SKM-1 treated with dmso at 0.1 percent for 144 hours (cell line): ENCODE results near the gene SIMC1.

ENCODE experiments used
- DNase-seq: peaks from one replicate; lab custom pipeline; 2025; ENCODE audit not compliant: unreplicated experiment; lab: John Stamatoyannopoulos, UW

Gene SIMC1

DNA sequence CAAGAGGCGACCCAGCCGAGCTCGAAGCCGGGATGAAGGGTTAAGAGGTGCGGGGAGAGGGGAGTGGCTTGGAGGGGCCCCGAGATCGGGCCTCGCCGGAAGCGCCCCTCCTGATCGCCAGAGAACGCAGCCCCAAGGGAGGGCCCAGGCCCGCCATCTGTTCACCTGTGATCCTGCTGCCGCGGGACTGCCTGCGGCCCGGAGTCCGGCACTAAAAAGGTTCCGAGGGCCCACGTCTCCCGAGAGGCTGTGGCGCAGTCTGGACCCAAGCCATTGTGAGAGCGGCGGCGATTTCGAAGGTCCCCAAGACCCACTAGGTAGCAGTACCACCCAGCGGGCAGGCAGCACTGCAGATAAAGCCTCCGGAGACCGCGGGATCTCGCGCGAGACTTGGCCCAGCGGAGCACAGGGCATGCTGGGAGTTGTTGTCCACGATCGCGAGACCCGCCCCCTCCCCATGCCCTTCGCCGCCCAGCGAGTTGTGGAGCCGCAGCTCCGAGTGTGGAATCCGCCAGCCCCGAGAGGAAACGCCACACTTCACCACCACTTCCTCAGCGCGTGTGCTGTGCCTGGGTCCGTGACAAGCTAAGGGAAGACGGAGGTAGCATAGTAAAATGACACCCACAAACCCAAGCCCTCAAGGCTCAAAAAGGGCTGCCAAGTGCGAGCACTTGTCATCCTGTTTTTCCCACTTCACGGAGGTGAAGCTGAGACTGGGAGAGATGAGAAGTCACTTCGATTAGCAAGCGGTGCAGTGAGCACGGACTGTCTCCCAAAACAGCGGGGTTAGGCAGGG is 123.4 kb downstream of the SIMC1 start, which contains the start of gene KIAA1191:
KIAA1191 (minus strand) TSS at position 328 of the 796 bp plus-strand sequence. CDS start 2,256 bp downstream, outside the sequence.
- DNase-seq, result peak; percentile 82

DNA sequence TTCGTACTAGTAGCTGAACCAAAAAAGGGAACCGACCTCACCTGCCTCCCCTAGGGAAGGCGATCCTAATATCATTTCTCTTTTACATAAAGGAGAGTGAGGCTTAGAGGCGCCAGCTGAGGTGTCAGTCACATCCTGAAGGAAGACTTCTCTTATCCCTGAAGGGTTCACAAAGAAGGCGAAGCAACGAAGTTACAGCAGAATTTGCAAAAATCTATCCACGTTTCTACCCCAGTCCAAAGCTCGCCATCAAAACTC is 123.9 kb downstream of the SIMC1 start:
- DNase-seq, result no peak

DNA sequence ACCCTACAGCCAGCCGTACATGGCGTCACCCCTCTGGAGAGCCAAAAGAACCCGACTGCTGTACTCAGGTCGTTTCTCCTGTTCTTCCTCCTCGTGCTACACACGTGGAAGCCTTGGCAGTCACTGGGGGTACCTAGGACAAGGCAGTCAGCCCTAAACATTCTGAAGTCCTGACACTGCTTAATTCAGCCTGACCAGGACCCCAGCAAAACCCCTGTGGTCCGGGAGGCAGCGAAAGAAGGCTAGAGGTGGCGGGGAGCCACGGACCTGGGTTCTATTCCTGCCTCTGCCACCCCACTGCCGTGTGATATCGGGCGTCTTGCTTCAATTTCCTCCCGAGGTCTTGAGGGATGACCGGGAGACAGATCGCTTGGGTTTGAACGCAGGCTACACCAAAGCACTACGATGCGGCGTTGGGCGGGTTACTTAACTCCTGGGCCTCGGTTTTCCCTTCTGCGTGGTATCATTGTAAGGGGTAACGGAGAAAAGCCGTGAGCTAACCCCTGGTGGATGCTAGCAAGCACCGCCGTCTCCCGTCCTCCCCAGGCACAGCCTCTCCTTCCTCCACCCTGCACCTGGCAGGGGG is 126.6 kb downstream of the SIMC1 start:
- DNase-seq, result no peak

DNA sequence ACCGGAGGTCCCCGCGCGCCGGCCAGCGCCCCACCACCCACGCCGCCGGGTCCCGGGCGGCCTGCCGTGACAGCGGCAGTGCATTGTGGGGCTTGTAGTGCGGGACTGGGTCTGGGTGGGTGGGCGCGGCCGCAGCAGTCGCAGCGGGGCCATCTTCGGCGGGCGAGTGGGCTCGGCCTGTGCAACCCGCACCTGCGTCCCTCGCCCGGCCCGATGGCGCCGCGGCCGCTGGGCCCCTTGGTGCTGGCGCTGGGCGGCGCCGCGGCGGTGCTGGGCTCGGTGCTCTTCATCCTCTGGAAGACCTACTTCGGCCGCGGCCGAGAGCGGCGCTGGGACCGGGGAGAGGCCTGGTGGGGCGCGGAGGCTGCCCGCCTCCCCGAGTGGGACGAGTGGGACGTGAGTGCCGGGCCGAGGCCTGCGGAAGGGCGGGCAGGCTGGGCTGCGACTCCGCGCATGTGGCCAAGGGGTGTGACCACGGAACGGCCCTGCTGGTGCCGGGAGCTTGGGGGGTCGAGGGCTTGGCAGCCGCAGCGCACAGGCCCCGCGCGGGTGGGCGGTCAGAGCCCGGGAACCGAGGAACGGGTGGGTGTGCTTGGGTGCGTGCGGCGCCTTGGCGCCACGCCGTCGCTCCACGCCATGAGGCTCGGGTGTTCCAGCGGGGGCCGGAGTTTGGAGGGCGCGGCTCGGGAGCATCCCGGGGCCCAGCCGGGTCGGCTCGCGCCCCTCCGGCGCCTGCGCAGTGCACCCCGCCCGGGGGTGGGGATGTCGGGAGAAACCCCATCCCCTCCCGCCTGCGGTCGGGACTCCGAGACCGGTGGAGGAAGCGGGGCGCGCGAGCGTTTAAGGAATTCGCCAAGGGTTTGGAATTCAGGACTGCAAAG is 127.4 kb downstream of the SIMC1 start, which contains the start of gene ARL10:
ARL10 (plus strand) TSS at position 137 of the 881 bp plus-strand sequence; CDS start at position 214, 77 bp downstream.
- no peak for DNase-seq

DNA sequence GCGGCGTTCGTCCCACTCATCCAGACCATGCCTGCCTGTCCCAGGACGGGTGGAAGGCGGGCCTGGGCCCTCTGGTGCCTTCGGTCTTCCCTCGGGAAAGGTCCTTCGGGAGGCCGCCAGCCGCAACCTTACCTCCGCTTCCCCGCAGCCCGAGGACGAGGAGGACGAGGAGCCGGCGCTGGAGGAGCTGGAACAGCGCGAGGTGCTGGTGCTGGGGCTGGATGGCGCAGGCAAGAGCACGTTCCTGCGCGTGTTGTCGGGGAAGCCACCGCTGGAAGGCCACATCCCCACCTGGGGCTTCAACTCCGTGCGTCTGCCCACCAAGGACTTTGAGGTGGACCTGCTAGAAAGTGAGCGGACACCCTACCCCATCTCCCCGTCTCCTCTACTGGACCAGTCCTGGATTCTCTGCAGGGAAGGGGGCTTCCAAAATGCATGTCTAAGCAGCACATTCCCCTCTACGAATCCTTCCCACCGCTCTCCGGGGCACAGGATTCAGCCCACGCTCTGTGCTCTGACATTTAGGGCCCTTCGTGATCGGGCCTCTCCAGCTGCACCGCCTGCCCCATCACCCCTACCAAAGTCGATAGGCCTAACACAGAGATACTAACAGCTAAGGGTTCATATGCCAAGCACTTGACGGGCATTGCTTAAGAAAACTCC is 128.1 kb downstream of the SIMC1 start:
- DNase-seq, result no peak

DNA sequence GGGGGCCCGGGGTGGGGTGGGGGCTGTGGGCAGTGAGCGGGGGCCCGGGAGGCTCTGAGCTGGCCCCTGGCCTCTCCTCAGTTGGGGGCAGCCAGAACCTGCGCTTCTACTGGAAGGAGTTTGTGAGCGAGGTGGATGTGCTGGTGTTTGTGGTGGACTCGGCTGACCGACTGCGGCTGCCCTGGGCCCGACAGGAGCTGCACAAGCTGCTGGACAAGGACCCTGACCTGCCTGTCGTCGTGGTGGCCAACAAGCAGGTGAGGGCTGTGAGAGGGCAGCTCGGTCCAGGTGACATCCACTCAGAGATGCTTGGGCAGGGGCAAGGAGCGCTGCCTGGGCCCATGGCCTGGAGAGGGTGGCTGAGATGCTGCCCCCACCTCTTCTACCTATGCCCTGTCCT is 130.5 kb downstream of the SIMC1 start:
- DNase-seq, result no peak

DNA sequence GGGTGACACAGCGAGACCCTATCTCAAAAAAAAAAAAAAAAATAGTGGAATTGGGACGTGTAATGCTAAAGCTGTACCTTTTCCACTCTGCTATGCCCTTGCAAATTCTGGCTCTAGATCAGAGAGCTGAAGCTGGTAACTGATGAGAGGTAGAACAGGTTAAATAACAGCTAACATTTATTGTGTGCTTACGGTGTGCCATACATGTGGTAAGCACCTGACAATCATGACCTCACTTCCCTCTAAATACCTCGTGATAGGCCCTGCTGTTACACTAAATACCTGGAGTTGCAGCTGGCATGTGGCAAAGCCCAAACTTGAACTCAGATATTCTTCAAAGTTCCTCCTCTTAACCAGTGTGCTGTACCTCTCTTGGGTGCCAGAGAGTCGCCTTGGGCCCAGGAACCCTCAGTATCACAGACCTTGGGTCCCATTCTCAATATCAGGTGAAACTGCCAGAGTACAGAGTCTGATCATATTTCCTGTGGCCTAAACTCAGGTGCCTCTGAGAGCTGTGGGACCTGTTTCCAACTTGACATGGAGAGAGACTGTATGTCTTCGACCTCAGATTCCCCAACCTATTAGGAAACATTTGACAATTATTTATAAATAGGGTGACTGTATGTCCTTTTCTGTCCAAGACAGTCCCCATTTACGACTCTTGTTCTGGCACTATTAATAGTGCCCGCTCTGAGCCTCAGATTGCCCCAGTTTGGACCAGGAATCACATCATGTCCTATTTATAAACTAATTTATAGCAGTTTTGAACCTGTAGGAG is 131.9 kb downstream of the SIMC1 start:
- no peak for DNase-seq

DNA sequence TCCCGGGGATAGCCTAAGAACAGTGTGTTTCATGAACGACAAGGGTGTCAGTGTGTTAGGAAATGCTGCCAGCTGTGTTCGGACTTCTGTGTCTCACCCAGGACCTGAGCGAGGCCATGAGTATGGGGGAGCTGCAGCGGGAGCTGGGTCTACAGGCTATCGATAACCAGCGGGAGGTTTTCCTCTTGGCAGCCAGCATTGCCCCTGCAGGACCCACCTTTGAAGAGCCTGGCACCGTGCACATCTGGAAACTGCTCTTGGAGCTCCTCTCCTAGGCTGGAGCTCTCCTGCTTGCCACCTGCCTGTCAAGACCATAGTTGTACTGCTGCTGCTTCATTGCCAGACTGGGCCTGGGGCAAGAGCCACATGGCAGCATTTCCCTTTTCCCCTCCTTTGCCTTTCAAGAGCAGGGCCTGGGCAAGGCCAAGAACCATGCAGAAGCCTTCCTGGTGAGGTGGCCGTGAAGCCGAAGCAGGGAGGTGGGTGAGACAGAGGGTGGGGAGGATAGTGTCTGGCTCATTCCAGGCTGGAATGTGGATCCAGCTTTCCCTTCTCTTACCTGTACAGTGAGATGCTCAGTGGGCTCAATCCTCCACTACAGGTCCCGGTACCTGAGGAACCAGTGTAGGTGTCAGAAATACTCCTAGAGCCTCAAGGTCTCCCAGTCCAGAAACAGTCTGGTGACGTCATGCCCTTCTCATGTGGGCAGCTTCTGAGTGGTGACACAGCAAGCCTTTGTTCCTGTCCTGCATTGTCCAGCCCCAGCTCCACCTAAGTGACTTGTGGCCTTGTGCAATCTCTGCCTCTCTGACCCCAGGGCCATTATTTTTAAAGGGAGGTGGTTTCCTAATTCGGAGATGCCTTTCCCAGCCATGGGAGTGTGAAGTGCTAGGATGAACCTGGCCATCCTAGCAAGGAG is 133.7 kb downstream of the SIMC1 start:
- DNase-seq, result peak; percentile 27

DNA sequence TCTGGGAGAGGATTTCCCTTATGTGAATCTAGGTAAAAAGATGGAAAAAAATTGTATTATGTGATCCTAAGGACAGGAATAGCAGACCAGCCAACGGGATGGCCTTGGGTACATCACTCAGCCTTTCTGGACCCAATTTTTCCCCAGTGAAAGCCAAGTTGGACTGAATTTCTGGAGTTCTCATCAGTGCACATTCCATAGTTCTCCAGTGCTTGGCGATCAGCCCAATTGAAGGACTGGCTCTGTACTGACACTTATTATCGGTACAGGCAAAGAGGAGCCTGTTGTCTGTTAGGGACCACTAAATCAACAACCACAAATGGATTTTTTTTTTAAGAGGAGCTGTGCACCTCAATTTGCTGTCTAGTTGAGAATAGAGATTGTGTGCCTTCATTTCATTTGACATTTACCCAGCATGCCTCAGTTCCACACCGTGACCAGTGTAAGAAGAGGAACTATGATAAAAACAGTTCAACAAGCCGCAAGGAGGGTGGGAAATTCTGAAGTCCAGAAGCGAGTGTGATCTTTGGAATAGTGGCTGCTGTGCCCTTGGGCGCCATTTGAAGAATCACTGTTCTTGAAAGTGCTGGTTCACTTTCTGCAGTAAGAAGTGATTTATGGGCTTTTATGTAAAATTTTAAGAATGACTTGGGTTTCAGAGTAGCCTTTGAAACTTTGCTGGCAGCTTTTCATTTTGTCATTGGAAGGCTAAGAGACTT is 135.0 kb downstream of the SIMC1 start:
- no peak for DNase-seq

DNA sequence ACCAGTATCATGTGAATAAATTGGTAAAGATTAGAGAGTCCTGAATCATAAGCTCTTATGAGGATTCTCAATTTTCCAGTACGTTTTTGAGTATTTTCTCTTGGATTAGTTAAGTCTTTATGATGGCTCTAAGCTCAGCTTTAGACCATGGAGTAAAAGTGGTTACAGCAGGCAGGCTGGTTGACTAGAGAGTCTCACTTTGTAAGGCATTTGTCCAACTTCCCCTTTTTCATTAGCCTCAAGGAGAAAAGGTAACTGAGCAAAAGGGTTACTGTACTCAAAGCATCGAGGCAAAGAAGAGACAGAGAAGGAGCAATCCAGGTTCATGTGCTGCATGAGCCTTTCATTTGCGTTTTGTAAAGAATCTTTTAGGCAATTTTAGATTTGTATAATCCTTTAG is 141.7 kb downstream of the SIMC1 start:
- DNase-seq, result peak; percentile 40

DNA sequence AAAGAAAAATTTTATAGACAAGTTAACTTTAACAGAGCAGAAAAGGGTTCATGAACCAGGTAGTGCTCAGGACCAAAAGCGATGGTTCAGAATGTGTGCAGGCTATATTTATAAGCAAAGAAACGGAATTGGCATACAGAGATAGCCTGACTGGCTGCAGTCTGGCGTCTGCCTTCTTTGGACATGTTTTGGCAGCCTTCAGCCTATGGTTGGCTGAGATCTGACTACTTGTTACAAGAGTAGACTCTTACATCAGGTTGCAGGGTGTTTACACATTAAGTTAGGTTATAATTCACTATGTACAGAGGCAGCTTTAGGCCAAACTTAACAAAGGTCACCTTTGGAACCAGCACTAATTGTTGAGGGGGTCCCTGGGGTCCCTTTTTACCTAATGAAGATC is 143.2 kb downstream of the SIMC1 start:
- DNase-seq, result no peak

DNA sequence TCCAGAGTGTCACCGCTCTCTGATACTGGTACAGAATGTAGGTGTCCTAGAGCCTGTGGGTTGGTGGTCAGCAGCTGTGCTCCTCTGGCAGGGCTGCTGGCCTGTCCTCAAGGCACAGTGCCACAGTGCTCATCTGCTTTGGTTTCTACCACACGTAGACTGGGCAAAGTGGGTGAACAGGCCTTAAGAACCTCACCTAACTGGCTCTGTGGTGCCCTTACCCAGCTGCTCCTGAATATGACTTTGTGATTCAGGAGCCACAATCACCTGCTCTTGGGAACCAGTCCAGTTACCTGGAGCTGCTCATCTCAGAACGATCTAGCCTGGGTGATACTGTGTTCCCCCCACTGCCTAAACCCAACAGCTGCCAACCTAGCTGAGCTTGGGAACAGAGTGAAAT is 143.8 kb downstream of the SIMC1 start:
- DNase-seq, result no peak

DNA sequence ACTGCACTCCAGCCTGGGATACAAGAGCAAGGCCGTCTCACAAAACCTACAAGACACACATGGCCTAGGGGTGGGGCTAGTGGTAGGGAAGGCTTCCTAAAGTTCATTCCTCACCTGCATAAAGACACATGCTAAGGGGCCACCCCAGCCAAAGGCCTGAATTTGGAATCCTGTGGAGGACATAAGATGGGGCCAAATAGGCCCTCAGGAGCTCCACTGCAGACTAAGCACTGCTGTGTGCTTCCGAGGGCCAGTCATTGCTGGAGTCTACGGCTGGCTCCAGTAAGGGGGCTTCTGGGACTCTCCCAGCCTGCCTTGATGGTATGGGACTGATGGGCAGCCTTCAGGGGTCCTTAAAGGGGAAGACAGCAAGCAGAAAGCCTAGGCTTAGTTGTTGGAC is 144.5 kb downstream of the SIMC1 start:
- DNase-seq, result no peak

DNA sequence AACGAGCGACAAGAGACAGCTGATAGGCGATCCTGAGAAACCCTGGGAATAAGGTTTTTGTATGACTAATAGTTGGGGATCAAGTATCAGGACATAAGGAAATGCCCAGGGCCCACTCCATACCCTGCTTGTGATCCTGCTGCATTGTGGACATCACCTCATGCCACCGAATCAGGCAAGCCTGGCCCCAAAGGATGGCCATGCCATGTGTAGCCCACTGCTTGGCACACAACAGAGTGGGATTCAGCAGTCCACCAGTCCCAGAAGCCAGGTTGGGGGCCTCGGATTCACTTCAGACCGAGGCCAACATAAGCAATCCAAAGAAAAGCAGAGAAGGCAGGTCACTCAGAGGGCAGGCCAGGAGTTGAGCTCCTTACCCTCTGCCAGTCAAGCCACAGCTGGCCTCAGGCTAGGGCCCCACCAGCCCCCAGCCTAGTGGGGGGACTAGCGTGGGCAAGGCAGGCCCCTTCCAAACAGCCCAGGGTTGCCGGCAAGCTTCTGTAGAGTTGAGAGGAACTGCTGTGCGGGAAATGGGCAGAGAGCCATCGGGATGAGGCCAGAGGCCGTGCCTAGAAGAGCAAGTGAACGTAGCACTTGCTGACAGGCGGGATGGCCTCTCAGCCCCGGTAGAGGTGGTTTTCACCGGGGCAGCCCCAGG is 145.2 kb downstream of the SIMC1 start:
- DNase-seq, result no peak

DNA sequence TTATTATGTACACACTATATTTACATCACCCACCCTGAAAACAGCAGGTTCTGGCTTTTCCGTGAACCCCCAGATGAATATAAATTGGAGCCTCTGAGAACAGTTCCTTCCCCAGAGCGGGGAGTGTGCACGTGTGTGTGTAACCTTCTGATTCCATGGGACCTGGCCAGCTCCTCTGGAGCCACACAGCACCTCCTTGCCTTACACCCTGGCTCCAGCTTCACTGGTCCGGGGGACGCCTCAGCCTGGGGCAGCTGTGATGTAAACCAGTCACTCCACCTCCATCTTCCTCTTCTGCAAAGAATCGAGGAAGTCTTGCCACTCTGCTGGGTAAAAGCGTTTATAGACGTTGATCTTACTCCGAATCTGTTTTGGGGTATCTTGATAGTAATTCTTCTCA is 145.7 kb downstream of the SIMC1 start:
- DNase-seq, result no peak

DNA sequence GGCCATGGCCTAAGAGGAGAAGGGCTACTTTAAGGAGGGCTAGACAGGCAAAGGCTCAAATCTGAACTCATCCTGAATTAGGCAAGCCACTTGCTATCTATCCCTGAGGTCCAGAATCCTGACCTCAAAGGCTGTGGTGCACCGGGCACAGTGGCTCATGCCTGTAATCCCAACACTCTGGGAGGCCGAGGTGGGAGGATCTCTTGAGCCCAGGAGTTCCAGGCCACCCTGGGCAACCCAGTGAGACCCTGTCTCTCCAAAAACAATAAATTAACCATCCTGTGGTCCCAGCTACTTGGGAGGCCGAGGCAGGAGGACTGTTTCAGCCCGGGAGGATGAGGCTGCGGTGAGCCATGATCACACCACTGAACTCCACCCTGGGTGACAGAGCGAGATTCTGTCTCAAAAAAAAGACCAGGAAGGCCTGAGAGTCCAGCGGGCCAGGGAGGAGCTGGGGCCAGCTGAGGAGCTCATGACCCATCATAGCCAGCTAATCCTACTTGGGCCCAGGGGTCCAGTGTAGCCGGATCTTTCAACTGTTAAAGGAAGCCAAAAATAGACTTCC is 146.2 kb downstream of the SIMC1 start:
- no peak for DNase-seq

DNA sequence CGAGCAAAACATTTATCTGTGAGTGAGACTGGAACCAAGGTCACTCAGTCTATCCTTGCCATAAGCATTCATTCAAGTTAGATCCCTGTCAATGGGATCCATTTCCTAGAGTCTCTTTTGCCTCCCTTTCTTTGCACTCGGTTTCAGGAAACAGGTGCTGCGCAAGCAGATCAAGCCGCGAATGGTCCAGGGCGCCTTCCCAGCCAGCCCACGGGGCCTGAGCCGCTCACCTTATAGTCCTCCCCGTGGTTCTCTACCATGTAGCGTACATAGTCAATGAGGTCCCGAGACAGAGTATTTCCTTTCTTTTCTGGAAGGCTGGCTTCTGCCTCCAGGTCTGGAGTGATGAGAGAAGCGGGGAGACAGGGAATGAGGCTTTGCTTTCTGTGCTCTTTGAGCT is 146.8 kb downstream of the SIMC1 start:
- no peak for DNase-seq

DNA sequence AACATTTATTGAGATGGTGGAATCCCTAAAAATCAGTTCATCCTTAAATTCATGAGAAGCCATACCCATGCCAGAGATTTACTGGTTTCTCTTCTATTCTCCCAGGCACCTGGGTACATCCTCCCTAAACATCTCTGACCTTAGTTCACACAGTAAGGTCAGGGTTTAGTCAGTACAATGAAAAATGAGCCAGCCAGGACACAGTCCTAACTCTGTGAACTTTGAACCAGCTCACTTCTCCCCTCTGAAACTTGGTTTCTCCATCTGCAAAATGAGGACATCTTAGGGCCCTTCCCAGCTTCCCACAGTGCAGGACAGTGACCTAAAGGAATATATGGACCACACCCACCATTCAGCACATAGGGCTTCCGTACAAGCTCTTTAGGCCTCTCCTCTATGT is 148.3 kb downstream of the SIMC1 start:
- DNase-seq, result no peak
